A549 (cell line): Measurements from ENCODE around the gene SSBP3. TPM values are rescaled to one million over a fixed set of nuclear protein-coding genes. Genes with fewer than 3 reads are reported as not detected.

Experiments
- ATAC-seq, 2 experiments: fragments of 200-7000 bp in 1 of 2; fragments of >200 bp in 1 of 2; cut with Nextera tagmentation in 1 of 2; cut with Tn5 transposase in 1 of 2; 3 replicates each; pipeline versions ENCODE4 v1.8.0 to v1.9.1; 2018 to 2020; ENCODE audit warnings: mild to moderate bottlenecking in 1 of 2, moderate library complexity in 1 of 2
- CTCF ChIA-PET: fragments of 300-600 bp; sonication (Branson Sonifier 250); formaldehyde crosslinking; extraction: SDS; loops from one replicate; lab custom pipeline; 2021; ENCODE audit warnings: antibody characterized with exemption, inconsistent platforms; lab: Yijun Ruan, JAX
- POLR2A ChIA-PET: fragments of 350-600 bp; formaldehyde crosslinking; extraction: SDS; loops from one replicate; lab custom pipeline; 2021; ENCODE audit warnings: antibody characterized with exemption, inconsistent platforms; lab: Yijun Ruan, JAX
- DNase-seq, 2 experiments: peaks; one replicate each; pipeline versions ENCODE4 v3.0.0 to v3.0.0-alpha.2; 2011 to 2016; ENCODE audit warnings: low read depth in 1 of 2, low spot score in 1 of 2
- FAIRE-seq: peaks from 2 replicates; lab custom pipeline; 2011; peaks lifted over from hg19 to GRCh38; lab: Jason Lieb, UNC
- H3K27ac ChIP-seq, 2 experiments: fragments of >200 bp; sonication (Bioruptor Twin); formaldehyde crosslinking; 3 replicates each; pipeline ENCODE4 v1.5.1; 2016 to 2017
- H3K4me1 ChIP-seq: fragments of >200 bp; sonication (Bioruptor Twin); formaldehyde crosslinking; 3 replicates; pipeline ENCODE4 v1.6.1; 2016
- H3K4me2 ChIP-seq: fragments of >200 bp; sonication (Bioruptor Twin); formaldehyde crosslinking; 3 replicates; pipeline ENCODE4 v1.6.1; 2016
- H3K4me3 ChIP-seq: fragments of >200 bp; sonication (Bioruptor Twin); formaldehyde crosslinking; 3 replicates; pipeline ENCODE4 v1.5.1; 2016
- H3K9me3 ChIP-seq: fragments of >200 bp; sonication (Bioruptor Twin); formaldehyde crosslinking; 3 replicates; pipeline ENCODE4 v1.6.1; 2016
- BHLHE40 ChIP-seq: IDR thresholded peaks from 2 replicates; pipeline ENCODE4 v1.6.1; 2012; ENCODE audit warnings: low read depth, low read length, inconsistent platforms
- CBX8 ChIP-seq: fragments of 200-600 bp; sonication (generic); IDR thresholded peaks from 2 replicates; pipeline ENCODE4 v1.6.1; 2016
- CHD2 ChIP-seq: fragments of 150-350 bp; IDR thresholded peaks from 2 replicates; pipeline ENCODE4 v1.6.1; 2014; ENCODE audit warnings: low read length; ENCODE audit not compliant: partially characterized antibody
- CHD4 ChIP-seq: fragments of 200-600 bp; sonication (generic); IDR thresholded peaks from 2 replicates; pipeline ENCODE4 v1.6.1; 2016; ENCODE audit warnings: antibody characterized with exemption, mild to moderate bottlenecking, borderline replicate concordance
- EP300 ChIP-seq, 2 experiments: fragments of >200 bp; sonication (Bioruptor Twin); formaldehyde crosslinking; IDR thresholded peaks; 2 replicates in 1 of 2; 3 replicates in 1 of 2; pipeline ENCODE4 v1.6.1; 2016 to 2017
- FOXS1 ChIP-seq: fragments of 250-450 bp; sonication (Bioruptor Pico); IDR thresholded peaks from 2 replicates; pipeline ENCODE4 v1.5.0; 2020; ENCODE audit warnings: mild to moderate bottlenecking, moderate library complexity
- GATA3 ChIP-seq: IDR thresholded peaks from 2 replicates; pipeline ENCODE4 v1.6.1; 2012; ENCODE audit warnings: borderline replicate concordance
- HDAC2 ChIP-seq: fragments of 200-600 bp; sonication (generic); IDR thresholded peaks from 2 replicates; pipeline ENCODE4 v1.6.1; 2016
- HOXB13 ChIP-seq: fragments of 250-450 bp; sonication (Bioruptor Pico); IDR thresholded peaks from 2 replicates; pipeline ENCODE4 v1.5.0; 2020; ENCODE audit warnings: low read depth, mild to moderate bottlenecking, moderate library complexity
- HOXB5 ChIP-seq: fragments of 250-450 bp; sonication (Bioruptor Pico); IDR thresholded peaks from 2 replicates; pipeline ENCODE4 v1.5.0; 2020; ENCODE audit warnings: mild to moderate bottlenecking, moderate library complexity
- KDM5A ChIP-seq: fragments of 200-600 bp; sonication (generic); IDR thresholded peaks from 2 replicates; pipeline ENCODE4 v1.6.1; 2016; ENCODE audit warnings: antibody characterized with exemption, mild to moderate bottlenecking
- MAFK ChIP-seq: fragments of 450-650 bp; IDR thresholded peaks from 2 replicates; pipeline ENCODE4 v1.6.1; 2014; ENCODE audit not compliant: partially characterized antibody
- MAZ ChIP-seq: fragments of 150-350 bp; IDR thresholded peaks from 2 replicates; pipeline ENCODE4 v1.6.1; 2014; ENCODE audit warnings: antibody characterized with exemption, low read depth, low read length, borderline replicate concordance
- NPAS2 ChIP-seq: fragments of 250-450 bp; sonication (Bioruptor Pico); IDR thresholded peaks from 2 replicates; pipeline ENCODE4 v1.8.0; 2022; ENCODE audit warnings: mild to moderate bottlenecking, moderate library complexity, borderline replicate concordance
- RAD21 ChIP-seq, 2 experiments: fragments of >200 bp in 1 of 2; sonication (Bioruptor Twin) in 1 of 2; formaldehyde crosslinking in 1 of 2; IDR thresholded peaks in 1 of 2; conservative IDR thresholded peaks in 1 of 2; 2 replicates in 1 of 2; 3 replicates in 1 of 2; pipeline ENCODE4 v1.6.1; 2012 to 2018; ENCODE audit warnings: inconsistent platforms in 1 of 2
- RARB ChIP-seq: fragments of 250-450 bp; sonication (Bioruptor Pico); IDR thresholded peaks from 2 replicates; pipeline ENCODE4 v1.8.0; 2021; ENCODE audit warnings: mild to moderate bottlenecking, moderate library complexity
- RCOR1 ChIP-seq: fragments of 150-350 bp; IDR thresholded peaks from 2 replicates; pipeline ENCODE4 v1.6.1; 2014; ENCODE audit warnings: antibody characterized with exemption, low read length, low read depth
- RFX5 ChIP-seq: fragments of 450-650 bp; IDR thresholded peaks from 2 replicates; pipeline ENCODE4 v1.7.1; 2014; ENCODE audit warnings: antibody characterized with exemption, mild to moderate bottlenecking, moderate library complexity
- RNF2 ChIP-seq: fragments of 200-600 bp; sonication (generic); IDR thresholded peaks from 2 replicates; pipeline ENCODE4 v1.6.1; 2016; ENCODE audit warnings: low read depth, mild to moderate bottlenecking, antibody characterized with exemption, moderate library complexity, borderline replicate concordance
- TP53 ChIP-seq: fragments of 250-450 bp; sonication (Bioruptor Pico); IDR thresholded peaks from 2 replicates; pipeline ENCODE4 v1.5.0; 2021; ENCODE audit warnings: mild to moderate bottlenecking, moderate library complexity
- ZC3H11A ChIP-seq: fragments of 450-650 bp; IDR thresholded peaks from 2 replicates; pipeline ENCODE4 v1.6.1; 2014; ENCODE audit warnings: antibody characterized with exemption, mild to moderate bottlenecking
- ZNF302 ChIP-seq: fragments of 250-450 bp; sonication (Bioruptor Pico); IDR thresholded peaks from 2 replicates; pipeline ENCODE4 v1.9.0; 2021; ENCODE audit warnings: inconsistent platforms, mild to moderate bottlenecking, moderate library complexity
- WGBS: methylation state at CpG from one replicate; pipeline ENCODE4 v1.1.6; 2017; ENCODE audit errors: missing lambda C conversion rate; 5-methylcytosine and 5-hydroxymethylcytosine counted together
- polyA plus RNA-seq, 4 experiments: library from polyadenylated mRNA; depleted of rRNA in 3 of 4; stranded (reverse); fragments of >200 nt; fragmentation: RNase III in 1 of 4; extraction: RNeasy Plus Mini Kit Qiagen cat#74134 plus additional on column Dnase treatment in 1 of 4; gene quantifications; 2 replicates in 3 of 4; 3 replicates in 1 of 4; pipeline ENCODE4 v1.2.3, GENCODE V29; 2011 to 2017
- TF ChIP-seq, protein P1 (sequence below): fragments of >200 bp; sonication (Bioruptor Twin); formaldehyde crosslinking; IDR thresholded peaks from 3 replicates; pipeline ENCODE4 v1.5.1; 2016
- TF ChIP-seq, protein P2 (sequence below): fragments of 250-450 bp; sonication (Bioruptor Pico); IDR thresholded peaks from 2 replicates; pipeline ENCODE4 v1.5.0; 2020; ENCODE audit warnings: low read depth, mild to moderate bottlenecking, moderate library complexity
- TF ChIP-seq, protein P3 (sequence below): fragments of >200 bp; sonication (Bioruptor Twin); formaldehyde crosslinking; IDR thresholded peaks from 2 replicates; pipeline ENCODE4 v1.6.1; 2016
- TF ChIP-seq, protein P4 (sequence below): fragments of 450-650 bp; IDR thresholded peaks from 2 replicates; pipeline ENCODE4 v1.6.1; 2014; ENCODE audit warnings: antibody characterized with exemption
- TF ChIP-seq, protein P5 (sequence below): fragments of >200 bp; sonication (Bioruptor Twin); formaldehyde crosslinking; IDR thresholded peaks from 3 replicates; pipeline ENCODE4 v1.6.1; 2016
- TF ChIP-seq, protein P6 (sequence below): fragments of 150-350 bp; IDR thresholded peaks from 2 replicates; pipeline ENCODE4 v1.6.1; 2014; ENCODE audit warnings: low read depth, mild to moderate bottlenecking, low read length
- TF ChIP-seq, protein P7 (sequence below): fragments of 200-600 bp; sonication (generic); IDR thresholded peaks from 2 replicates; pipeline ENCODE4 v1.6.1; 2016; ENCODE audit warnings: antibody characterized with exemption, mild to moderate bottlenecking, moderate library complexity

The SSBP3 gene
- polyA plus RNA-seq, 2 of the 4 experiments (the other 2 are of a cell fraction) = 7.2 to 9.1 TPM

DNA sequence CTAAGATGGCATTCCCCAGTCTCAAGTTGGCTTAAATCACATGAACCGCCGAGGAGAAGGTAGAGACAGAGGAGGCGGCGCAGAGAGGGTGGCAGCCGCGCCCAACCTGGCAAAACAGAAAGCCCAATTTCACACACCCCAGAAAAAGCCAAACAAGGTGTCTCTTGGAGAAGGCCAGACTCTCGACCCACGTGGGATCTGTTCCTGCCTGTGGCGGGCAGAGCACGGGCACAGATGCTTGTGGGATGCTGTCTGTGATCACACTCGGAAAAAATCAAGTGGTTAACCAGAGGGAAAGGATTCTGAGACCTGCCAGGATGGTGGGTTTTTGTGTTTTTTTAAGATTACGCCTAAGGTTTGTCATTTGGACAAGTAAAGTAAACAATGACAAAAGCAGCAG, 125.5 kb downstream of the SSBP3 start:
- ATAC-seq (no peak), FAIRE-seq (no peak), DNase-seq (no peak)
- CTCF ChIA-PET = interaction anchor here (1.4 kb wide), 1 partner anchor 15 kb away, joined by 4 read pairs; no protein-coding TSS in a partner anchor
- H3K9me3 ChIP-seq = no peaks in the 10 kb centered on the region
- H3K4me1 ChIP-seq = no peaks in the 10 kb centered on the region
- POLR2A ChIA-PET = no interaction called here
- no peak for TF ChIP-seq RFX5
- TF ChIP-seq, protein P1, sequence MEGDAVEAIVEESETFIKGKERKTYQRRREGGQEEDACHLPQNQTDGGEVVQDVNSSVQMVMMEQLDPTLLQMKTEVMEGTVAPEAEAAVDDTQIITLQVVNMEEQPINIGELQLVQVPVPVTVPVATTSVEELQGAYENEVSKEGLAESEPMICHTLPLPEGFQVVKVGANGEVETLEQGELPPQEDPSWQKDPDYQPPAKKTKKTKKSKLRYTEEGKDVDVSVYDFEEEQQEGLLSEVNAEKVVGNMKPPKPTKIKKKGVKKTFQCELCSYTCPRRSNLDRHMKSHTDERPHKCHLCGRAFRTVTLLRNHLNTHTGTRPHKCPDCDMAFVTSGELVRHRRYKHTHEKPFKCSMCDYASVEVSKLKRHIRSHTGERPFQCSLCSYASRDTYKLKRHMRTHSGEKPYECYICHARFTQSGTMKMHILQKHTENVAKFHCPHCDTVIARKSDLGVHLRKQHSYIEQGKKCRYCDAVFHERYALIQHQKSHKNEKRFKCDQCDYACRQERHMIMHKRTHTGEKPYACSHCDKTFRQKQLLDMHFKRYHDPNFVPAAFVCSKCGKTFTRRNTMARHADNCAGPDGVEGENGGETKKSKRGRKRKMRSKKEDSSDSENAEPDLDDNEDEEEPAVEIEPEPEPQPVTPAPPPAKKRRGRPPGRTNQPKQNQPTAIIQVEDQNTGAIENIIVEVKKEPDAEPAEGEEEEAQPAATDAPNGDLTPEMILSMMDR = no peak
- no peak for TF ChIP-seq HOXB13
- no peak for TF ChIP-seq HOXB5 (CRISPR knock-in tag)
- TF ChIP-seq, protein P2, sequence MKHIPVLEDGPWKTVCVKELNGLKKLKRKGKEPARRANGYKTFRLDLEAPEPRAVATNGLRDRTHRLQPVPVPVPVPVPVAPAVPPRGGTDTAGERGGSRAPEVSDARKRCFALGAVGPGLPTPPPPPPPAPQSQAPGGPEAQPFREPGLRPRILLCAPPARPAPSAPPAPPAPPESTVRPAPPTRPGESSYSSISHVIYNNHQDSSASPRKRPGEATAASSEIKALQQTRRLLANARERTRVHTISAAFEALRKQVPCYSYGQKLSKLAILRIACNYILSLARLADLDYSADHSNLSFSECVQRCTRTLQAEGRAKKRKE (CRISPR knock-in tag) = no peak
- TF ChIP-seq TP53 (CRISPR knock-in tag) = no peak
- no peak for TF ChIP-seq MAZ
- TF ChIP-seq, protein P3, sequence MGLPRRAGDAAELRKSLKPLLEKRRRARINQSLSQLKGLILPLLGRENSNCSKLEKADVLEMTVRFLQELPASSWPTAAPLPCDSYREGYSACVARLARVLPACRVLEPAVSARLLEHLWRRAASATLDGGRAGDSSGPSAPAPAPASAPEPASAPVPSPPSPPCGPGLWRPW = no peak
- TF ChIP-seq BHLHE40 = no peak
- no peak for TF ChIP-seq NPAS2
- TF ChIP-seq, protein P4, sequence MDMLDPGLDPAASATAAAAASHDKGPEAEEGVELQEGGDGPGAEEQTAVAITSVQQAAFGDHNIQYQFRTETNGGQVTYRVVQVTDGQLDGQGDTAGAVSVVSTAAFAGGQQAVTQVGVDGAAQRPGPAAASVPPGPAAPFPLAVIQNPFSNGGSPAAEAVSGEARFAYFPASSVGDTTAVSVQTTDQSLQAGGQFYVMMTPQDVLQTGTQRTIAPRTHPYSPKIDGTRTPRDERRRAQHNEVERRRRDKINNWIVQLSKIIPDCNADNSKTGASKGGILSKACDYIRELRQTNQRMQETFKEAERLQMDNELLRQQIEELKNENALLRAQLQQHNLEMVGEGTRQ = no peak
- TF ChIP-seq KDM5A = no peak
- no peak for TF ChIP-seq FOXS1 (CRISPR knock-in tag)
- TF ChIP-seq, protein P5, sequence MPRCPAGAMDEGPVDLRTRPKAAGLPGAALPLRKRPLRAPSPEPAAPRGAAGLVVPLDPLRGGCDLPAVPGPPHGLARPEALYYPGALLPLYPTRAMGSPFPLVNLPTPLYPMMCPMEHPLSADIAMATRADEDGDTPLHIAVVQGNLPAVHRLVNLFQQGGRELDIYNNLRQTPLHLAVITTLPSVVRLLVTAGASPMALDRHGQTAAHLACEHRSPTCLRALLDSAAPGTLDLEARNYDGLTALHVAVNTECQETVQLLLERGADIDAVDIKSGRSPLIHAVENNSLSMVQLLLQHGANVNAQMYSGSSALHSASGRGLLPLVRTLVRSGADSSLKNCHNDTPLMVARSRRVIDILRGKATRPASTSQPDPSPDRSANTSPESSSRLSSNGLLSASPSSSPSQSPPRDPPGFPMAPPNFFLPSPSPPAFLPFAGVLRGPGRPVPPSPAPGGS = no peak
- no peak for TF ChIP-seq RAD21 (conservative IDR thresholded peaks at IDR 0.05 in 1 of 2, IDR thresholded peaks at IDR 0.05 in 1 of 2)
- TF ChIP-seq EP300 (IDR thresholded peaks at IDR 0.05) = no peak
- TF ChIP-seq RNF2 = no peak
- no peak for TF ChIP-seq RARB (CRISPR knock-in tag)
- TF ChIP-seq RCOR1 = no peak
- TF ChIP-seq CHD4 = no peak
- H3K27ac ChIP-seq = no peak overlapping the region
- no peak overlapping the region for H3K4me3 ChIP-seq
- WGBS = 87% methylated on average over 12 of the region's 12 CpGs
- H3K4me2 ChIP-seq = no peak overlapping the region

DNA sequence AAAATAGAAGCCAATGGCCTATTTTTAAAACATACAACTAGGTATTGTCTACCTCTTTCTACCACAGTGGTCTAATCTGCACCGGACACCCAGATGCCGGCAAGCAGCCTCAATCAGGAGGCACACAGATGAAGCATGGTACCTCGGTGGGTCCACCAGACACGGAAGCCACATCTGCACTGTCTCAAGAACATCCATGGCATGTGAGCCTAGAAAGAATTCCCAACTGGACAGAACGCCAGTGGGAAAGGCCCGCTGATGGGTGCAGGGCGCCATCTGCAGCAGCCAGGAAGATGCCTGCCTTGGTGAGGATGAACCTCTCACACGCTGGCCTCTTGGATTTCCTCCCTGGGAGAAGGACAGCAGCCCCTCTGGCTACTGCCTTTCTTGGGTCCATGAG, 126.7 kb downstream of the SSBP3 start:
- DNase-seq (no peak), FAIRE-seq (no peak), ATAC-seq (no peak)
- H3K27ac ChIP-seq = no peak overlapping the region
- no peak overlapping the region for H3K4me3 ChIP-seq
- ChIA-PET CTCF (no interaction called here), POLR2A (no interaction called here)
- H3K4me2 ChIP-seq = no peak overlapping the region
- WGBS = 93% methylated on average over 8 of the region's 8 CpGs
- no peaks in the 10 kb centered on the region for H3K9me3 ChIP-seq
- H3K4me1 ChIP-seq = no peaks in the 10 kb centered on the region
- TF ChIP-seq MAFK (no peak), ZNF302 (CRISPR knock-in tag) (no peak), GATA3 (no peak), CHD4 (no peak), CBX8 (no peak), ZC3H11A (no peak), RARB (CRISPR knock-in tag) (no peak), HDAC2 (no peak), CHD2 (no peak), RAD21 (conservative IDR thresholded peaks at IDR 0.05 in 1 of 2, IDR thresholded peaks at IDR 0.05 in 1 of 2) (no peak)
- TF ChIP-seq, protein P6, sequence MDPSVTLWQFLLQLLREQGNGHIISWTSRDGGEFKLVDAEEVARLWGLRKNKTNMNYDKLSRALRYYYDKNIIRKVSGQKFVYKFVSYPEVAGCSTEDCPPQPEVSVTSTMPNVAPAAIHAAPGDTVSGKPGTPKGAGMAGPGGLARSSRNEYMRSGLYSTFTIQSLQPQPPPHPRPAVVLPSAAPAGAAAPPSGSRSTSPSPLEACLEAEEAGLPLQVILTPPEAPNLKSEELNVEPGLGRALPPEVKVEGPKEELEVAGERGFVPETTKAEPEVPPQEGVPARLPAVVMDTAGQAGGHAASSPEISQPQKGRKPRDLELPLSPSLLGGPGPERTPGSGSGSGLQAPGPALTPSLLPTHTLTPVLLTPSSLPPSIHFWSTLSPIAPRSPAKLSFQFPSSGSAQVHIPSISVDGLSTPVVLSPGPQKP = no peak
- TF ChIP-seq, protein P7, sequence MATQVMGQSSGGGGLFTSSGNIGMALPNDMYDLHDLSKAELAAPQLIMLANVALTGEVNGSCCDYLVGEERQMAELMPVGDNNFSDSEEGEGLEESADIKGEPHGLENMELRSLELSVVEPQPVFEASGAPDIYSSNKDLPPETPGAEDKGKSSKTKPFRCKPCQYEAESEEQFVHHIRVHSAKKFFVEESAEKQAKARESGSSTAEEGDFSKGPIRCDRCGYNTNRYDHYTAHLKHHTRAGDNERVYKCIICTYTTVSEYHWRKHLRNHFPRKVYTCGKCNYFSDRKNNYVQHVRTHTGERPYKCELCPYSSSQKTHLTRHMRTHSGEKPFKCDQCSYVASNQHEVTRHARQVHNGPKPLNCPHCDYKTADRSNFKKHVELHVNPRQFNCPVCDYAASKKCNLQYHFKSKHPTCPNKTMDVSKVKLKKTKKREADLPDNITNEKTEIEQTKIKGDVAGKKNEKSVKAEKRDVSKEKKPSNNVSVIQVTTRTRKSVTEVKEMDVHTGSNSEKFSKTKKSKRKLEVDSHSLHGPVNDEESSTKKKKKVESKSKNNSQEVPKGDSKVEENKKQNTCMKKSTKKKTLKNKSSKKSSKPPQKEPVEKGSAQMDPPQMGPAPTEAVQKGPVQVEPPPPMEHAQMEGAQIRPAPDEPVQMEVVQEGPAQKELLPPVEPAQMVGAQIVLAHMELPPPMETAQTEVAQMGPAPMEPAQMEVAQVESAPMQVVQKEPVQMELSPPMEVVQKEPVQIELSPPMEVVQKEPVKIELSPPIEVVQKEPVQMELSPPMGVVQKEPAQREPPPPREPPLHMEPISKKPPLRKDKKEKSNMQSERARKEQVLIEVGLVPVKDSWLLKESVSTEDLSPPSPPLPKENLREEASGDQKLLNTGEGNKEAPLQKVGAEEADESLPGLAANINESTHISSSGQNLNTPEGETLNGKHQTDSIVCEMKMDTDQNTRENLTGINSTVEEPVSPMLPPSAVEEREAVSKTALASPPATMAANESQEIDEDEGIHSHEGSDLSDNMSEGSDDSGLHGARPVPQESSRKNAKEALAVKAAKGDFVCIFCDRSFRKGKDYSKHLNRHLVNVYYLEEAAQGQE = no peak
- TF ChIP-seq, protein P3 = no peak
